Measurements from ENCODE around the gene IL12RB2. TPM values are rescaled to one million over a fixed set of nuclear protein-coding genes. Genes with fewer than 3 reads are reported as not detected.
A peak's percentile ranks its signal among the peaks of the same experiment; 100 is the strongest.

The IL12RB2 gene
- total and polyA plus RNA-seq, 3 experiments from 2014 or later: 6.8 to 35.1 (median 32.8) TPM

- Mint-ChIP-seq H3K27ac (peak overlapping the region in 1 of 8 donors; percentile 46), H3K9me3 (peaks cover 0 to 8% (median 0%) of the 10 kb centered on the region in 5 donors), H3K4me3 (no peak overlapping the region), H3K36me3 (peaks cover 0 to 44% (median 5%) of the 10 kb centered on the region in 3 donors), H3K27me3 (no peaks in the 10 kb centered on the region), H3K4me1 (peaks cover 10 to 19% (median 13%) of the 10 kb centered on the region in 3 donors)
- CTCF ChIA-PET: interaction anchor here (1.4 kb wide), 1 partner anchor 20 kb away, joined by 4 read pairs; no protein-coding TSS in a partner anchor
- H3K27me3 ChIP-seq (ENCODE audit: insufficient read depth, low read length, poor library complexity, severe bottlenecking): no peaks in the 10 kb centered on the region
- POLR2A ChIA-PET: no interaction called here
- no peaks in the 10 kb centered on the region for H3K36me3 ChIP-seq (ENCODE audit: insufficient read depth, low read length)
- H3K27ac ChIP-seq (ENCODE audit: low read depth, low read length): no peak overlapping the region
- H3K4me1 ChIP-seq (ENCODE audit: insufficient read depth, low read length): no peaks in the 10 kb centered on the region
- DNase-seq: peak in 2 of 5 donors; percentile 6 to 49
- H3K9me3 ChIP-seq (ENCODE audit: low read length): no peaks in the 10 kb centered on the region
- H3K4me3 ChIP-seq (ENCODE audit: low read length): no peak overlapping the region
Measured at GRCh38 chr1:67274623-67275325, 32.9 kb upstream of the IL12RB2 start.

GRCh38 chr1:67280696-67281095 is 27.0 kb upstream of the IL12RB2 start:
- POLR2A ChIA-PET: no interaction called here
- Mint-ChIP-seq H3K27me3 (peaks cover 0 to 1% of the 10 kb centered on the region in 2 donors), H3K4me1 (peaks cover 0 to 5% (median 1%) of the 10 kb centered on the region in 3 donors), H3K4me3 (no peak overlapping the region), H3K9me3 (peaks cover 0 to 2% (median 0%) of the 10 kb centered on the region in 5 donors), H3K36me3 (peaks cover 0 to 11% (median 0%) of the 10 kb centered on the region in 3 donors), H3K27ac (no peak overlapping the region)
- Histone ChIP-seq H3K27me3 (ENCODE audit: insufficient read depth, low read length, poor library complexity, severe bottlenecking) (no peaks in the 10 kb centered on the region), H3K27ac (ENCODE audit: low read depth, low read length) (no peak overlapping the region), H3K9me3 (ENCODE audit: low read length) (no peaks in the 10 kb centered on the region), H3K4me3 (ENCODE audit: low read length) (no peak overlapping the region), H3K36me3 (ENCODE audit: insufficient read depth, low read length) (no peaks in the 10 kb centered on the region), H3K4me1 (ENCODE audit: insufficient read depth, low read length) (no peaks in the 10 kb centered on the region)
- DNase-seq: no peak
- CTCF ChIA-PET: no interaction called here

GRCh38 chr1:67281244-67281643 is 26.4 kb upstream of the IL12RB2 start:
- no peak overlapping the region for H3K27ac ChIP-seq (ENCODE audit: low read depth, low read length)
- POLR2A ChIA-PET: no interaction called here
- no peaks in the 10 kb centered on the region for H3K36me3 ChIP-seq (ENCODE audit: insufficient read depth, low read length)
- no peaks in the 10 kb centered on the region for H3K4me1 ChIP-seq (ENCODE audit: insufficient read depth, low read length)
- no peak for DNase-seq
- H3K9me3 ChIP-seq (ENCODE audit: low read length): no peaks in the 10 kb centered on the region
- Mint-ChIP-seq H3K27me3 (peaks cover 0 to 1% of the 10 kb centered on the region in 2 donors), H3K36me3 (peaks cover 0 to 6% (median 0%) of the 10 kb centered on the region in 3 donors), H3K27ac (peak overlapping the region in 1 of 8 donors; percentile 12), H3K9me3 (no peaks in the 10 kb centered on the region), H3K4me1 (peaks cover 5 to 11% (median 7%) of the 10 kb centered on the region in 3 donors), H3K4me3 (no peak overlapping the region)
- CTCF ChIA-PET: no interaction called here
- no peak overlapping the region for H3K4me3 ChIP-seq (ENCODE audit: low read length)
- H3K27me3 ChIP-seq (ENCODE audit: insufficient read depth, low read length, poor library complexity, severe bottlenecking): no peaks in the 10 kb centered on the region

GRCh38 chr1:67285780-67286488 is 21.7 kb upstream of the IL12RB2 start:
- Mint-ChIP-seq H3K27me3 (peaks cover 0 to 1% of the 10 kb centered on the region in 2 donors), H3K27ac (peak overlapping the region in 3 of 8 donors; percentile 13 to 35 (median 34)), H3K9me3 (no peaks in the 10 kb centered on the region), H3K36me3 (no peaks in the 10 kb centered on the region), H3K4me3 (no peak overlapping the region), H3K4me1 (peaks cover 9 to 15% (median 10%) of the 10 kb centered on the region in 3 donors)
- no peaks in the 10 kb centered on the region for H3K27me3 ChIP-seq (ENCODE audit: insufficient read depth, low read length, poor library complexity, severe bottlenecking)
- ChIA-PET POLR2A (no interaction called here), CTCF (no interaction called here)
- no peak overlapping the region for H3K4me3 ChIP-seq (ENCODE audit: low read length)
- no peak overlapping the region for H3K27ac ChIP-seq (ENCODE audit: low read depth, low read length)
- no peaks in the 10 kb centered on the region for H3K4me1 ChIP-seq (ENCODE audit: insufficient read depth, low read length)
- no peaks in the 10 kb centered on the region for H3K36me3 ChIP-seq (ENCODE audit: insufficient read depth, low read length)
- H3K9me3 ChIP-seq (ENCODE audit: low read length): no peaks in the 10 kb centered on the region
- no peak for DNase-seq

- CTCF ChIA-PET: no interaction called here
Measured at GRCh38 chr1:67290236-67290635, 17.4 kb upstream of the IL12RB2 start.

GRCh38 chr1:67294836-67295617 is 12.6 kb upstream of the IL12RB2 start:
- POLR2A ChIA-PET: interaction anchor here (1.0 kb wide), 1 partner anchor 136 kb away, joined by 3 read pairs; the partner anchor contains the start of gene SERBP1
- Histone ChIP-seq H3K36me3 (ENCODE audit: insufficient read depth, low read length) (no peaks in the 10 kb centered on the region), H3K4me1 (ENCODE audit: insufficient read depth, low read length) (no peaks in the 10 kb centered on the region), H3K27ac (ENCODE audit: low read depth, low read length) (no peak overlapping the region), H3K9me3 (ENCODE audit: low read length) (no peaks in the 10 kb centered on the region), H3K4me3 (ENCODE audit: low read length) (no peak overlapping the region), H3K27me3 (ENCODE audit: insufficient read depth, low read length, poor library complexity, severe bottlenecking) (no peaks in the 10 kb centered on the region)
- Mint-ChIP-seq H3K27ac (peak overlapping the region in 5 of 8 donors; percentile 22 to 84 (median 38)), H3K4me1 (peaks cover 0 to 11% (median 5%) of the 10 kb centered on the region in 3 donors), H3K4me3 (peak overlapping the region in 2 of 7 donors; percentile 11 to 14), H3K36me3 (peaks cover 0 to 21% (median 2%) of the 10 kb centered on the region in 3 donors), H3K27me3 (peaks cover 6 to 19% of the 10 kb centered on the region in 2 donors), H3K9me3 (peaks cover 0 to 4% (median 0%) of the 10 kb centered on the region in 5 donors)
- DNase-seq: peak in 1 of 5 donors; percentile 26
- CTCF ChIA-PET: interaction anchor here (1.8 kb wide), 1 partner anchor 21 kb away, joined by 4 read pairs; no protein-coding TSS in a partner anchor

More at GRCh38 chr1:67290236-67290635, 17.4 kb upstream of the IL12RB2 start:
- DNase-seq: no peak
- H3K4me1 Mint-ChIP-seq: peaks cover 10 to 17% (median 14%) of the 10 kb centered on the region in 3 donors
- POLR2A ChIA-PET: no interaction called here
- H3K27me3 Mint-ChIP-seq: peaks cover 5 to 10% of the 10 kb centered on the region in 2 donors
- H3K9me3 Mint-ChIP-seq: peaks cover 0 to 2% (median 0%) of the 10 kb centered on the region in 5 donors
- H3K36me3 ChIP-seq (ENCODE audit: insufficient read depth, low read length): no peaks in the 10 kb centered on the region
- H3K4me3 ChIP-seq (ENCODE audit: low read length): no peak overlapping the region
- H3K36me3 Mint-ChIP-seq: peaks cover 0 to 14% (median 0%) of the 10 kb centered on the region in 3 donors
- H3K4me1 ChIP-seq (ENCODE audit: insufficient read depth, low read length): no peaks in the 10 kb centered on the region
- H3K4me3 Mint-ChIP-seq: no peak overlapping the region
- no peak overlapping the region for H3K27ac Mint-ChIP-seq
- no peaks in the 10 kb centered on the region for H3K27me3 ChIP-seq (ENCODE audit: insufficient read depth, low read length, poor library complexity, severe bottlenecking)
- no peak overlapping the region for H3K27ac ChIP-seq (ENCODE audit: low read depth, low read length)
- no peaks in the 10 kb centered on the region for H3K9me3 ChIP-seq (ENCODE audit: low read length)

GRCh38 chr1:67298762-67299161 is 8.9 kb upstream of the IL12RB2 start:
- H3K27me3 Mint-ChIP-seq: peaks cover 1 to 12% of the 10 kb centered on the region in 2 donors
- H3K36me3 Mint-ChIP-seq: peaks cover 0 to 8% (median 2%) of the 10 kb centered on the region in 3 donors
- H3K9me3 Mint-ChIP-seq: peaks cover 0 to 4% (median 0%) of the 10 kb centered on the region in 5 donors
- no peak overlapping the region for H3K27ac Mint-ChIP-seq
- Histone ChIP-seq H3K27me3 (ENCODE audit: insufficient read depth, low read length, poor library complexity, severe bottlenecking) (no peaks in the 10 kb centered on the region), H3K4me3 (ENCODE audit: low read length) (no peak overlapping the region), H3K9me3 (ENCODE audit: low read length) (no peaks in the 10 kb centered on the region), H3K27ac (ENCODE audit: low read depth, low read length) (no peak overlapping the region), H3K4me1 (ENCODE audit: insufficient read depth, low read length) (no peaks in the 10 kb centered on the region), H3K36me3 (ENCODE audit: insufficient read depth, low read length) (no peaks in the 10 kb centered on the region)
- ChIA-PET POLR2A (no interaction called here), CTCF (interaction anchor here (1.3 kb wide), 1 partner anchor 202 kb away, joined by 3 read pairs; no protein-coding TSS in a partner anchor)
- no peak overlapping the region for H3K4me3 Mint-ChIP-seq
- H3K4me1 Mint-ChIP-seq: peaks cover 0 to 12% (median 5%) of the 10 kb centered on the region in 3 donors
- DNase-seq: no peak

Data from CD8-positive, alpha-beta memory T cell (primary cell).